Prostate gland (tissue), 2 donors: ENCODE results near the gene LGALS9.
"Not testable (repeated sequence)": the region's sequence is repeated elsewhere in the genome, so short reads cannot be mapped to it uniquely, and the experiment has no call there.

Experiments
- POLR2A ChIP-seq: fragments of 450-650 bp; IDR thresholded peaks from one replicate; pipeline ENCODE4 v1.6.1; 2016; ENCODE audit warnings: antibody characterized with exemption, mild to moderate bottlenecking
- POLR2AphosphoS5 ChIP-seq: sonication (generic); formaldehyde crosslinking; IDR thresholded peaks from one replicate; pipeline ENCODE4 v1.6.1; 2017; ENCODE audit warnings: antibody characterized with exemption
- TF ChIP-seq, protein P1 (sequence below), 4 experiments: fragments of 200-600 bp in 2 of 4; fragments of 450-650 bp in 2 of 4; sonication (generic) in 2 of 4; IDR thresholded peaks; 1 replicate in 3 of 4; 2 replicates in 1 of 4; pipeline ENCODE4 v1.5.1; 2016 to 2019; ENCODE audit warnings: antibody characterized with exemption in 4 of 4, mild to moderate bottlenecking in 2 of 4, moderate library complexity in 2 of 4

- TF ChIP-seq, protein P1, sequence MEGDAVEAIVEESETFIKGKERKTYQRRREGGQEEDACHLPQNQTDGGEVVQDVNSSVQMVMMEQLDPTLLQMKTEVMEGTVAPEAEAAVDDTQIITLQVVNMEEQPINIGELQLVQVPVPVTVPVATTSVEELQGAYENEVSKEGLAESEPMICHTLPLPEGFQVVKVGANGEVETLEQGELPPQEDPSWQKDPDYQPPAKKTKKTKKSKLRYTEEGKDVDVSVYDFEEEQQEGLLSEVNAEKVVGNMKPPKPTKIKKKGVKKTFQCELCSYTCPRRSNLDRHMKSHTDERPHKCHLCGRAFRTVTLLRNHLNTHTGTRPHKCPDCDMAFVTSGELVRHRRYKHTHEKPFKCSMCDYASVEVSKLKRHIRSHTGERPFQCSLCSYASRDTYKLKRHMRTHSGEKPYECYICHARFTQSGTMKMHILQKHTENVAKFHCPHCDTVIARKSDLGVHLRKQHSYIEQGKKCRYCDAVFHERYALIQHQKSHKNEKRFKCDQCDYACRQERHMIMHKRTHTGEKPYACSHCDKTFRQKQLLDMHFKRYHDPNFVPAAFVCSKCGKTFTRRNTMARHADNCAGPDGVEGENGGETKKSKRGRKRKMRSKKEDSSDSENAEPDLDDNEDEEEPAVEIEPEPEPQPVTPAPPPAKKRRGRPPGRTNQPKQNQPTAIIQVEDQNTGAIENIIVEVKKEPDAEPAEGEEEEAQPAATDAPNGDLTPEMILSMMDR (IDR thresholded peaks at IDR 0.05), result not testable (repeated sequence)
- not testable (repeated sequence) for TF ChIP-seq POLR2A, POLR2AphosphoS5
Measured at GRCh38 chr17:27645621-27646020, 14.6 kb downstream of the LGALS9 start.
